NCI-H128 (cell line): Measurements from ENCODE around the gene CYP1A2.

Experiments used
- DNase-seq: peaks from one replicate; lab custom pipeline; 2025; ENCODE audit not compliant: unreplicated experiment; lab: John Stamatoyannopoulos, UW

Gene CYP1A2

DNA sequence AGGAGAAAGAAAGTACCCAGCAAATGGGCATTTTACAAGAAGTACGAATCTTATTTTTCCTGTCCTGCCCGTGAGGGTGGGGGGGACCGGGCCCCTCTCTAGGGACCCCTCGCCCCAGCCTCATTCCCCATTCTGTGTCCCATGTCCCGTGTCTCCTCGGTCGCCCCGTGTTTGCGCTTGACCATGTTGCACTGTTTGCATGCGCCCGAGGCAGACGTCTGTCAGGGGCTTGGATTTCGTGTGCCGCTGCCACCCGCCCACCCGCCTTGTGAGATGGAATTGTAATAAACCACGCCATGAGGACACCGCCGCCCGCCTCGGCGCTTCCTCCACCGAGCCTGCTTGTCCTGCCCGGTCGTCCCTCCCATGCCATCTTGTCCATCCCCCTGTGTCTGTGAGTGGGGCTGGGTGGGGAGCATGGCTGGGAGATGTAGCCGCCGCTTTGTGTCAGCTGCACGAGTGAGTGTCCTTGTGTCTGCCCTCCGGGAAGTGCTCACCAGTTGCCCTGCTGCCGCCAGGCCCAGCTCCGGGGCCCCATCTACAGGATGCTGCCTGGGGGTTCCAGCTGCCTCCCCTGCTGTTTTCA, 54.3 kb downstream of the CYP1A2 start:
- no peak for DNase-seq

DNA sequence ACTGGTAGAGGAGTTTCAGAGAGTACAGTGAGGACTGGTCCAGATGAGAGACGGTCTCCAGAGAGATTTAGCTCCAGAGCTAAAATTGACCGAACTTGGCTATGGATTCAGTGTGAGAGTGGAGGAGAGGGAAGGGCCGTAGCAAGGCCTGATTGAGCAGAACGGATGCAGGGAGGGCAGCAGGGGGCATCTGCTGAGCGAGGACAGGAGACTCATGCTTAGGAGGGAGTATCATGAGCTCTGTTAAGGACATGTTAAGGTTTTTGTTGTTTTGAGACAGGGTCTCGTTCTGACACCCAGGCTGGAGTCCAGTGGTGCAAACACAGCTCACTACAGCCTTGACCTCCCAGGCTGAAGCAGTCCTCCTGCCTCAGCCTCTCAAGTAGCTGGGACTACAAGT, 56.3 kb downstream of the CYP1A2 start:
- DNase-seq, result no peak
